ENCODE data around the gene TCN2.
"Not testable (repeated sequence)": the region's sequence is repeated elsewhere in the genome, so short reads cannot be mapped to it uniquely, and the experiment has no call there.

The TCN2 gene

GRCh38 chr22:30580896-30581295, 26.1 kb upstream of the TCN2 start:
- DNase-seq: no peak

GRCh38 chr22:30582051-30582450, 24.9 kb upstream of the TCN2 start:
- DNase-seq: no peak

- no peak for DNase-seq
These were observed 24.0 kb upstream of the TCN2 start for GRCh38 chr22:30582788-30583545.

- DNase-seq: no peak
These were observed 22.5 kb upstream of the TCN2 start for GRCh38 chr22:30584441-30584840.

- no peak for DNase-seq
These were observed 20.6 kb upstream of the TCN2 start for GRCh38 chr22:30586414-30586813.

- DNase-seq: no peak
These were observed 15.8 kb upstream of the TCN2 start for GRCh38 chr22:30591191-30591587.

- DNase-seq: peak; percentile 100
These were observed 15.2 kb upstream of the TCN2 start, which contains the start of gene PES1 for GRCh38 chr22:30591588-30592359. TSS of gene PES1 (minus strand) at chr22:30591910. CDS start at chr22:30591833, 77 bp downstream.

- not testable (repeated sequence) for DNase-seq
These were observed 14.6 kb upstream of the TCN2 start for GRCh38 chr22:30592360-30592713.

- no peak for DNase-seq
These were observed 10.8 kb upstream of the TCN2 start for GRCh38 chr22:30596199-30596598.

GRCh38 chr22:30596886-30597285, 10.1 kb upstream of the TCN2 start:
- no peak for DNase-seq

- no peak for DNase-seq
These were observed 8.0 kb upstream of the TCN2 start for GRCh38 chr22:30598986-30599385.

- DNase-seq: peak; percentile 45
These were observed 6.1 kb upstream of the TCN2 start for GRCh38 chr22:30600921-30601320.

GRCh38 chr22:30601464-30601863, 5.5 kb upstream of the TCN2 start:
- DNase-seq: no peak

- peak; percentile 21 for DNase-seq
These were observed 4.9 kb upstream of the TCN2 start for GRCh38 chr22:30602049-30602448.

GRCh38 chr22:30603801-30604200, 3.2 kb upstream of the TCN2 start:
- no peak for DNase-seq

- no peak for DNase-seq
These were observed 2.3 kb upstream of the TCN2 start for GRCh38 chr22:30604723-30605122.

GRCh38 chr22:30605449-30606110, 1.4 kb upstream of the TCN2 start:
- peak; percentile 68 for DNase-seq

GRCh38 chr22:30607300-30607930, 441 bp downstream of the TCN2 start:
- DNase-seq: no peak

- no peak for DNase-seq
These were observed 965 bp downstream of the TCN2 start for GRCh38 chr22:30607939-30608338.

GRCh38 chr22:30609260-30610185, 2.5 kb downstream of the TCN2 start:
- DNase-seq: no peak

- DNase-seq: no peak
These were observed 3.3 kb downstream of the TCN2 start for GRCh38 chr22:30610299-30610698.

GRCh38 chr22:30611197-30611596, 4.2 kb downstream of the TCN2 start:
- DNase-seq: no peak
